Measurements from ENCODE around the gene RRM1. TPM values are rescaled to one million over a fixed set of nuclear protein-coding genes. Genes with fewer than 3 reads are reported as not detected.
"Not testable (repeated sequence)": the region's sequence is repeated elsewhere in the genome, so short reads cannot be mapped to it uniquely, and the experiment has no call there.

RRM1 gene
- polyA plus RNA-seq, 6 donors from 2014 or later = 14.0 to 25.4 (median 18.9) TPM

DNA sequence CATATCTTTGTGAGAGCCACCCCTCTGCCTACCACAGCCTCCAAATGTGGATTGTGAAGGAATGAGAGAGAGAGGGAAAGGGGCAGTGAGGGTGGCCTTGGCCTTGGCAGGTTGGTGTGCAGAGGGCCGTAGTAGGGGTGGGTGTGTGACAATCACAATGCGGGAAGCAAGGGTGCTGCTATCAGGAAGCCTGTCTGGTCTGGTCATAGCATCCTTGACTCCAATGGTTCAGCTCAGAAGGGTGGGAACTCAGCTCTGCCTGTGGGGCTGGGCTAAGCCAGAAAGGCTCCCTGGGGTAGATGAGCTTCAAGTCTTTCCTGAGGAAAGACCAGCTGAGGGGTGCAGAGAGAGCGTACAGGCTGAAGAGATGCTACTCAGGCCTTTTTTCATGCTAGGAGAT, 72.7 kb downstream of the RRM1 start:
- Mint-ChIP-seq H3K4me3 (no peak overlapping the region), H3K36me3 (no peaks in the 10 kb centered on the region), H3K27ac (no peak overlapping the region), H3K9me3 (peaks cover 0 to 5% (median 0%) of the 10 kb centered on the region in 7 donors), H3K4me1 (no peaks in the 10 kb centered on the region), H3K27me3 (peaks cover 0 to 6% (median 0%) of the 10 kb centered on the region in 3 donors)
- ATAC-seq (ENCODE audit: low read depth in 2 of 2) (no peak), DNase-seq (no peak)

DNA sequence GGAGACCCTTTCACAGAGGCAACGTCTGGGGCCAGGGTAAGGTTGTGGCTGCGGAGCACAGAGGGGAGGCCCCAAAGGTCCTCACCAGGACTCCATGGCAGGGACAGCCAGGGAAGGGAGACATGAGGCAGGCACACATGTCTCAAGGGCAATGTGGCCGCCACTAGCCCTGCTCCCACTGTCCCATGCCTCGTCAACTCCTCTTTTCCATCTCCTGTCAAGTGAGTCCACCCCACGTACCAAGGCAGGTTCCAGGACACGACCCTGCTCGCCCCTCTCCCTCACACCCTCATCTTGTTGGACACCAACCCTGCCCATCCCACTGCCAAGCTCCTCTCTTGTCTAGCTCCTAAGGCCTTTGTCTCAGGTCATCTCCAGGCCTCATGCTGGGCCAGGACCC, 73.2 kb downstream of the RRM1 start:
- Mint-ChIP-seq H3K9me3 (peaks cover 0 to 5% (median 0%) of the 10 kb centered on the region in 7 donors), H3K4me3 (no peak overlapping the region), H3K4me1 (no peaks in the 10 kb centered on the region), H3K36me3 (no peaks in the 10 kb centered on the region), H3K27ac (no peak overlapping the region), H3K27me3 (peaks cover 0 to 6% (median 0%) of the 10 kb centered on the region in 3 donors)
- no peak for DNase-seq
- ATAC-seq (ENCODE audit: low read depth in 2 of 2) = no peak

DNA sequence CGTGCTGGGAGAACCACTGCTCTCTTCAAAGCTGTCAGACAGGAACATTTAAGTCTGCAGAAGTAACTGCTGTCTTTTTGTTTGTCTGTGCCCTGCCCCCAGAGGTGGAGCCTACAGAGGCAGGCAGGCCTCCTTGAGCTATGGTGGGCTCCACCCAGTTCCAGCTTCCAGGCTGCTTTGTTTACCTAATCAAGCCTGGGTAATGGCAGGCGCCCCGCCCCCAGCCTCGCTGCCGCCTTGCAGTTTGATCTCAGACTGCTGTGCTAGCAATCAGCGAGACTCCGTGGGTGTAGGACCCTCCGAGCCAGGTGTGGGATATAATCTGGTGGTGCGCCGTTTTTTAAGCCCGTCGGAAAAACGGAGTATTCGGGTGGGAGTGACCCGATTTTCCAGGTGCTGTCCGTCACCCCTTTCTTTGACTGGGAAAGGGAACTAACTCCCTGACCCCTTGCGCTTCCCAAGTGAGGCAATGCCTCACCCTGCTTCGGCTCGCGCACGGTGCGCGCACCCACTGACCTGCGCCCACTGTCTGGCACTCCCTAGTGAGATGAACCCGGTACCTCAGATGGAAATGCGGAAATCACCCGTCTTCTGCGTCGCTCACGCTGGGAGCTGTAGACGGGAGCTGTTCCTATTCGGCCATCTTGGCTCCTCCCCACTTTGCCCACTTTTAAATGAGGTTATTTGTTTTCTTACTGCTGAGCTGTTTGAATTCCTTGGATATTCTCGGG, 81.2 kb downstream of the RRM1 start:
- not testable (repeated sequence) for H3K27ac Mint-ChIP-seq; ATAC-seq (ENCODE audit: low read depth in 2 of 2); H3K36me3 Mint-ChIP-seq; DNase-seq; H3K4me1 Mint-ChIP-seq; H3K9me3 Mint-ChIP-seq
- Mint-ChIP-seq H3K27me3 (peaks cover 9 to 16% (median 10%) of the 10 kb centered on the region in 3 donors), H3K4me3 (peak overlapping the region in 1 of 8 donors; percentile 66)

DNA sequence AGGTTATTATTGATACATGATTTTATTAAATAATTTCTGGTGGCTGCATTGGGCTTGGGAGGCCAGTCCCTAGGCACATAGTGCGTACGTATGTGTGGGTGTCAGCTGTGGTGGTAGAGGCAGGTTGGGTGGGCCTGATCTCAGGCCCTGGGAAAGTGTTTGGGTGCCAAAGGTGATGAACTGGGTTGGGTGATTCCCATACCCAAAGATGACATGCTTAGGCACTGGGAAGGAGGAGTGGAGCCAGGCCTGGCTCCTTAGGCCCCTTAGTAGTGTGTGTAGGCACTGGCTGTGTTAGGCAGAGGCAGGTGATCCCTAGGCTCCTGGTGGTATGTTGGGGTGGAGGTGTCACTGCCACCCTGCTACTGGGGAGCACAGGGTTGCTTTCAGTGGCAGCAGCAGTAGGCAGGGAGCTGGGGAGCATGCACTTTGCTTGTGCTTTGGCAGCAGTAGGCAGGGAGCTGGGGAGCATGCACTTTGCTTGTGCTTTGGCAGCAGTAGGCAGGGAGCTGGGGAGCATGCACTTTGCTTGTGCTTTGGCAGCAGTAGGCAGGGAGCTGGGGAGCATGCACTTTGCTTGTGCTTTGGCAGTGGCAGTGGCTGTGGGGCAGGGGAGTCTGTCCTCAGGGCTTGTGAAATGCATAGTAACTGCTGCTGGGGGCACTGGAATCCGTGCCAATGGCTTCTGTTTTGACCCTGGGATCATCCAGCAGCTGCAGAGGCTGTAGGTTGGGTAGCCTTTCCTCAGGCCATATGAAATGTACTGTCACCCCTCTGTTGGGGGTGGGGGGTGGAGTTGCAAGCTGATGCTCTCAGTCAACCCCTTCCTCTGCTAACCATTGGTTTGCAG, 84.4 kb downstream of the RRM1 start:
- DNase-seq = no peak
- peaks cover 0 to 5% (median 0%) of the 10 kb centered on the region in 7 donors for H3K9me3 Mint-ChIP-seq
- ATAC-seq (ENCODE audit: low read depth in 2 of 2) = no peak
- peaks cover 9 to 16% (median 10%) of the 10 kb centered on the region in 3 donors for H3K27me3 Mint-ChIP-seq
- no peaks in the 10 kb centered on the region for H3K4me1 Mint-ChIP-seq
- no peak overlapping the region for H3K27ac Mint-ChIP-seq
- H3K36me3 Mint-ChIP-seq = no peaks in the 10 kb centered on the region
- no peak overlapping the region for H3K4me3 Mint-ChIP-seq

DNA sequence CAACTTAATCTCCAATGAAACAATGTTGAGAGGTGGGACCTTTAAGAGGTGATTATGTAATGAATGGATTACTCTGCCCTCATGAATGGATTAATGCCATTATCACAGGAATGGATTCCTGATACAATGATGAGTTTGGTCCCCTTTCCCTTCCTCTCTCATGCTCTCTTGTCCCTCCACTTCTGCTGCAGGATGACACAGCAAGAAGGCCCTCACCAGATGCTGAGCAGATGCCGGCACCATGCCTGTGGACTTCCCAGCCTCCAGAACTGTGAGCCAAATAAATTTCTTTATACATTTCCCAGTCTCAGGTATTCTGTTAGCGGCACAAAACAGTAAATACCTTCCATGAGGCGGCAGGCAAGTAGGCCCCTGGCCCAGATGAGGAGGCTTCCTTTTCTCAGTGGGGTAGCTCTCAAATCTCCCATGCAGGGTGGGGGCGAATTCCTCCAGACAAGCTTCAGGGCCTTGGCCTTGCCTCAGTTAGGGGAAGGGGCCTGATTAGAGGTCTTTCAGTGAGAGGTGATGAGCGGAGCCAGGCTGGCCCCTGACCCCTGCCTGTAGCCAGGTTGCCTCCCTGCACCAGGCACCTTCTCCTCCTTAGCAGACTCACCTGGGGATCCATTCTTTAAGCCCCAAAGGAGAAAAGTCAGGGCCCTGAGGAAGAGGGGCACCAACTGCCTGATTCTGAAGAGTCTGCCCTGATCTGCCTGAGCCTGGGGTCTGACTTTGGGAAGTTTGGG, 86.0 kb downstream of the RRM1 start:
- ATAC-seq (ENCODE audit: low read depth in 2 of 2) = no peak
- H3K4me3 Mint-ChIP-seq = no peak overlapping the region
- DNase-seq = no peak
- H3K4me1 Mint-ChIP-seq = no peaks in the 10 kb centered on the region
- no peak overlapping the region for H3K27ac Mint-ChIP-seq
- peaks cover 0 to 5% (median 0%) of the 10 kb centered on the region in 7 donors for H3K9me3 Mint-ChIP-seq
- no peaks in the 10 kb centered on the region for H3K36me3 Mint-ChIP-seq
- H3K27me3 Mint-ChIP-seq = peaks cover 16 to 18% (median 17%) of the 10 kb centered on the region in 3 donors

DNA sequence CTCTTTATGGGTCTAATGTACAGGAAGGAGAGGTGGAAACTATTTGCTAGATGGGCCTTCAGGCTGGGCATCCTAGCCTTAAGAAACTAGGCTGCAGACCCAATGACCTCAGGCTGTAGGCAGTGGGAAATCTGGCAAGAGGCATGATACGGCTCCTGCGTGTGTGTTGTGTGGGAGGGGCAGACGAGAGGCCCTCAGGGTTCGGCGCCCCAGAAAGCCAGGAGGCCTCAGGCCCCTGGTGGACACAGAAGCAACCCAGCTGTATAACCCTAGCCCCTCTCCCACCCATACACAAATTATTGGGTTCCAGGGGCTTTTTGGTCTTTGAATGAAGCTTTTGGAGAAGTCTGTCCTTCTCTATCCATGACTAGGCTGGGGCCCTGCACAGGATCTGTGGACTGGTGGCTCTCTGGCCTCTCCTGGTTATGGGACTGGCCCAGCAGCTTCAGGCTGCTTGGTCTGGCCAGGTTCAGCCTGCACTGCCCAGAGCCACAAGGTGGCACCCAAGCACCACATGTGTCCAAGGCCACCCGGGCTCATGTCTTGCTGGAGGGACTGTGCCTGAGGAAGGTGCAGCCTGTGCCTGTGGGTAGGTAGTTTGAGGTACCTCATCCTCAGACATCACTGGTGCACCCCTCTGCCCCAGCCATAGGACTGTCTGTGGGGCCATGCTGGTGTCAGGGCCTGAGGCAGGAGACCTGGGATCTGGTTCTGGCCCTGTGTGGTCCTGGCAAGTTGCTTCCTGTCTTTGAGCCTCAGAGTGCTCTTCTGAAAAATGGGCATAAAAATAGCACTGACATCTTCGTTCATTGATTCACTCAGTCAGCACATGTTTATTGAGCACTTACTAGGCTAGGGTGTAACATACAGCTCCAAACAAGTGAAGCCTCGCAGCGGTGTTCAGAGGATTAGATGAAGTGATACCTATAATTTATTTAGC, 87.5 kb downstream of the RRM1 start:
- DNase-seq (no peak), ATAC-seq (ENCODE audit: low read depth in 2 of 2) (no peak)
- no peaks in the 10 kb centered on the region for H3K4me1 Mint-ChIP-seq
- H3K27ac Mint-ChIP-seq = no peak overlapping the region
- H3K9me3 Mint-ChIP-seq = no peaks in the 10 kb centered on the region
- no peaks in the 10 kb centered on the region for H3K36me3 Mint-ChIP-seq
- H3K27me3 Mint-ChIP-seq = peaks cover 6 to 12% (median 9%) of the 10 kb centered on the region in 3 donors
- H3K4me3 Mint-ChIP-seq = no peak overlapping the region

DNA sequence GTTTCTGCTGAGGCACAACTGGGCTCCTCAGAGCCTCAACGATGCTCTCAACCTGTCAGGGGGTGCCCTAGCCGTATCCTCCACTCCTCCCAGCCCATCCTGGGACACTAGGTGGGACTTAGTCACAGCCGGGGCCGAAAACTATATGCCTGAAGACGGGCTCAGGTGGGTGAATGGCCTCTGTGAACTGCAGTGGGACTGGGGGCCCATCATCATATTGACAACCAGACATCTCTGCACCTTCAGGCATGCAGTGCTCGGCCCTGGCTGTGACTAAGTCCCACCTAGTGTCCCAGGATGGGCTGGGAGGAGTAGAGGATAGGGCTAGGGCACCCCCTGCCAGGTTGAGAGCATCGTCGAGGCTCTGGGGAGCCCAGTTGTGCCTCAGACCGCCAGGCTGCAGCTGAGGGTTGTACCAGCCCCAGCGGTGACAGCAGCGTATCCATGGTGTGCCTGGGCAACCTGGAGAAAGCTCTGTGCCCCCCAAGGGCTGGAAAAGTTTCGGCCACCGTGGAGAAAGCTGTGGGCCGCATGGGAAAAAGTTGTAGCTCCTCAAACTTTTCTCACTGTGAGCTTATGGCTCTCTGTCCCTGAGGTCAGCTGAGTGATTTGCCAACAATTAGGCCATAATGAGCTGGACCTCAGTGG, 88.9 kb downstream of the RRM1 start:
- DNase-seq (no peak), ATAC-seq (ENCODE audit: low read depth in 2 of 2) (no peak)
- H3K27me3 Mint-ChIP-seq = peaks cover 9 to 14% (median 11%) of the 10 kb centered on the region in 3 donors
- peaks cover 0 to 6% (median 4%) of the 10 kb centered on the region in 3 donors for H3K4me1 Mint-ChIP-seq
- H3K36me3 Mint-ChIP-seq = no peaks in the 10 kb centered on the region
- no peak overlapping the region for H3K4me3 Mint-ChIP-seq
- peaks cover 0 to 2% (median 0%) of the 10 kb centered on the region in 7 donors for H3K9me3 Mint-ChIP-seq
- H3K27ac Mint-ChIP-seq = no peak overlapping the region

DNA sequence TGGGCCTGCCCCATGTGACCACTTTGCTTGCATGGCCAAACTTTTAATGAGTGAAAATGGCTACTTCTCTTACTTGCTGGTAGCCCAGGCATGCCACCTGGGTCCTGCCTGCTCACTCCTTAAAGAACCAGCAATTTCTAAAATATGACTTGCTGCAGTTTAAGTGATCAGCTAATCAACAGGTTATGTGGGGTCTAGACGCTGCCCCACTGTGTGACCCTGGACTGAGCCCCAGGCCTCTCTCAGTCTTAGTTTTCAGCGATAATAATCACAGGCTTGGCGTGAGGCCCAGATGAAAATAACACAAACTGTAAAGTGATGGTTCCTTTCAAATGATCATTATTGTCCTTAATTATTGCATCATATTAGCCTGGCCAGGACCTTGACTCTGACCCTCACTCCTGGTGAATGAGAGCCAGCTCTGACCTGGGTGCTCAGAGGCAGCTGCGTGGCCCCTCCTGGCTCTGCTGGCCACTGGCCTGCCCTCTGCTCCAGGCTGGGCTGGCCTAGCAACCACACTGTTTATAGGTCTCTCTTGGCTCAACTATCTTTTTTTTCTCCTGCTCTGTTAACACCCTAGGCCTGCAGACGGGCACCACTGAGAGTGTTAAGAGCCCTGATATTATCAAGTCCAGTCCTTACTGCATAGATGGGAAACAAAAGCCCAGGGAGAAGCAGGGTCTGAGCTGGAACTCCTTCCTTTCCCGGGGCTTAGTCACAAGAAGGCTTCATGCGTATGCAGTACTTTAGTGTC, 89.7 kb downstream of the RRM1 start:
- H3K27me3 Mint-ChIP-seq = peaks cover 8 to 20% (median 19%) of the 10 kb centered on the region in 3 donors
- H3K4me3 Mint-ChIP-seq = no peak overlapping the region
- H3K36me3 Mint-ChIP-seq = no peaks in the 10 kb centered on the region
- ATAC-seq (ENCODE audit: low read depth in 2 of 2) (no peak), DNase-seq (no peak)
- H3K4me1 Mint-ChIP-seq = peaks cover 0 to 6% (median 4%) of the 10 kb centered on the region in 3 donors
- H3K9me3 Mint-ChIP-seq = peaks cover 0 to 2% (median 0%) of the 10 kb centered on the region in 7 donors
- no peak overlapping the region for H3K27ac Mint-ChIP-seq

DNA sequence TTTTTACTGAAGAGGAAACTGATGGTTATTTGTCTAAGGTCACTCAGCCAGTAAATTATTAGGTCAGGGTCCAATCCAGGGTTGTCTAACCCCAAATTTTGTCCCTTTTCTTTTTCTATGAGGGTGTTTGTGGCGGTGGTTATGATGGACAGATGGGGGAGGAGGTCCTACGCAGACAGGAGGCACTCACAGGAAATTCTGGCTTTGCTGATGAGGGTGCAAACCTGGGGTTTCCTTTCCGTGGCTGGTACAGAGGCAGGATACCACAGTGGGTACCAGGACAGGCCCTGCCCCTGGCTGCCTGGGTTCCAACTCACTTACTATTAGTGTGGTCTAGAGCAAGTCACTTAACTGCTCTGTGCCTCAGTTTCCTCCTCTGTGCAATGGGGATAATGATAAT, 91.0 kb downstream of the RRM1 start:
- Mint-ChIP-seq H3K4me3 (no peak overlapping the region), H3K27ac (peak overlapping the region in 1 of 6 donors; percentile 17), H3K9me3 (peaks cover 0 to 2% (median 0%) of the 10 kb centered on the region in 7 donors), H3K36me3 (no peaks in the 10 kb centered on the region), H3K4me1 (peaks cover 0 to 6% (median 4%) of the 10 kb centered on the region in 3 donors), H3K27me3 (peaks cover 15 to 31% (median 24%) of the 10 kb centered on the region in 3 donors)
- ATAC-seq (ENCODE audit: low read depth in 2 of 2) = no peak
- DNase-seq = no peak

DNA sequence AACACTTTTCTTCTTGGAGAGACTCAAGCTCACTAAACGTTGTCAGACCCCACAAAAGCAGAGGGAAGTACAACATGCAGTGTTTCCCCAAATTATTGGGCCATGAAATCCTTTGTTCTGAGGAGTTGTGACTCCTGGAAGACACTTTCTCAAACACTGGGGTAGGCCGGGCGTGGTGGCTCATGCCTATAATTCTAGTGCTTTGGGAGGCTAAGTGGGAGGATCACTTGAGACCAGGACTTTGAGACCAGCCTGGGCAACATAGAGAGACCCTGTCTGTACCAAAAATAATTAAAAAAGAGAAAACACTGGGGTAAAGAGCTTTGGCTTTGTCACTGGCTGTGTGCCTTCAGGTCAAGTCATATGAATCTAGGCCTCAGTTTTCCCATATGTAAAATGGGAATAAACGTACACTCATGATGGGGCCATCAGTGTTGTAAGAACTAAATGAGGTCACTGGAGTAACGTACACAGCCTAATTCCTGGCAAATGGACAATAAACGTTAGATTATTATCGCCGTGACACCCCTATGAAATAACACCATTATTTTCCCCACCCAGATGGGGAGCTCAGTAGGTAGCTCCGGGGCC, 92.0 kb downstream of the RRM1 start:
- Mint-ChIP-seq H3K36me3 (no peaks in the 10 kb centered on the region), H3K4me1 (peaks cover 0 to 6% (median 4%) of the 10 kb centered on the region in 3 donors), H3K9me3 (peaks cover 0 to 2% (median 0%) of the 10 kb centered on the region in 7 donors), H3K4me3 (peak overlapping the region in 7 of 8 donors; percentile 56 to 87 (median 71)), H3K27ac (no peak overlapping the region), H3K27me3 (peaks cover 21 to 40% (median 34%) of the 10 kb centered on the region in 3 donors)
- DNase-seq (no peak), ATAC-seq (ENCODE audit: low read depth in 2 of 2) (no peak)

Data from naive B cell (primary cell).